K562 (cell line): ENCODE measurements around the gene SIGLEC6. TPM values are rescaled to one million over a fixed set of nuclear protein-coding genes. Genes with fewer than 3 reads are reported as not detected.

ENCODE experiments used
- GTF2E2 ChIP-seq: fragments of 200-800 bp; sonication (Bioruptor generic); IDR thresholded peaks from 2 replicates; pipeline ENCODE4 v1.6.1; 2016; ENCODE audit warnings: missing genetic modification characterization, missing compliant biosample characterization
- RREB1 ChIP-seq: fragments of 250-450 bp; sonication (Bioruptor Pico); IDR thresholded peaks from 2 replicates; pipeline ENCODE4 v1.4.0; 2020
- polyA plus RNA-seq, 8 experiments: library from polyadenylated mRNA; depleted of rRNA in 4 of 8; stranded (reverse) in 5 of 8; unstranded in 3 of 8; fragments of >200 nt; fragmentation: Nextera tagmentation in 2 of 8; fragmentation: Illumina TruSeq in 1 of 8; extraction: Ambion mirVana in 2 of 8; extraction: Trizol in 1 of 8; gene quantifications; 2 replicates each; pipeline versions ENCODE4 v1.2.1 to v1.2.3, GENCODE V29; 2011 to 2014; ENCODE audit warnings: inconsistent platforms in 1 of 8, missing spikeins in 1 of 8
- total RNA-seq, 7 experiments: library from RNA; depleted of rRNA in 6 of 7; stranded (reverse); fragments of >200 nt in 6 of 7; fragmentation: Illumina TruSeq in 2 of 7; extraction: Trizol in 2 of 7; gene quantifications; 2 replicates each; pipeline versions ENCODE4 v1.2.1 to v1.2.3, GENCODE V29; 2011 to 2021; ENCODE audit warnings: low replicate concordance in 1 of 7
- TF ChIP-seq, protein P1 (sequence below), 2 experiments: fragments of 450-650 bp; IDR thresholded peaks; 2 replicates each; pipeline ENCODE4 v1.6.1; 2016; ENCODE audit warnings: mild to moderate bottlenecking in 2 of 2, borderline replicate concordance in 1 of 2, low read depth in 1 of 2, moderate library complexity in 1 of 2

Gene SIGLEC6
- total and polyA plus RNA-seq, 9 of the 15 experiments (the other 6 are each of a cell fraction or from before 2014, with no cell fraction given): 0.03 to 17.5 (median 0.71) TPM

- TF ChIP-seq, protein P1, sequence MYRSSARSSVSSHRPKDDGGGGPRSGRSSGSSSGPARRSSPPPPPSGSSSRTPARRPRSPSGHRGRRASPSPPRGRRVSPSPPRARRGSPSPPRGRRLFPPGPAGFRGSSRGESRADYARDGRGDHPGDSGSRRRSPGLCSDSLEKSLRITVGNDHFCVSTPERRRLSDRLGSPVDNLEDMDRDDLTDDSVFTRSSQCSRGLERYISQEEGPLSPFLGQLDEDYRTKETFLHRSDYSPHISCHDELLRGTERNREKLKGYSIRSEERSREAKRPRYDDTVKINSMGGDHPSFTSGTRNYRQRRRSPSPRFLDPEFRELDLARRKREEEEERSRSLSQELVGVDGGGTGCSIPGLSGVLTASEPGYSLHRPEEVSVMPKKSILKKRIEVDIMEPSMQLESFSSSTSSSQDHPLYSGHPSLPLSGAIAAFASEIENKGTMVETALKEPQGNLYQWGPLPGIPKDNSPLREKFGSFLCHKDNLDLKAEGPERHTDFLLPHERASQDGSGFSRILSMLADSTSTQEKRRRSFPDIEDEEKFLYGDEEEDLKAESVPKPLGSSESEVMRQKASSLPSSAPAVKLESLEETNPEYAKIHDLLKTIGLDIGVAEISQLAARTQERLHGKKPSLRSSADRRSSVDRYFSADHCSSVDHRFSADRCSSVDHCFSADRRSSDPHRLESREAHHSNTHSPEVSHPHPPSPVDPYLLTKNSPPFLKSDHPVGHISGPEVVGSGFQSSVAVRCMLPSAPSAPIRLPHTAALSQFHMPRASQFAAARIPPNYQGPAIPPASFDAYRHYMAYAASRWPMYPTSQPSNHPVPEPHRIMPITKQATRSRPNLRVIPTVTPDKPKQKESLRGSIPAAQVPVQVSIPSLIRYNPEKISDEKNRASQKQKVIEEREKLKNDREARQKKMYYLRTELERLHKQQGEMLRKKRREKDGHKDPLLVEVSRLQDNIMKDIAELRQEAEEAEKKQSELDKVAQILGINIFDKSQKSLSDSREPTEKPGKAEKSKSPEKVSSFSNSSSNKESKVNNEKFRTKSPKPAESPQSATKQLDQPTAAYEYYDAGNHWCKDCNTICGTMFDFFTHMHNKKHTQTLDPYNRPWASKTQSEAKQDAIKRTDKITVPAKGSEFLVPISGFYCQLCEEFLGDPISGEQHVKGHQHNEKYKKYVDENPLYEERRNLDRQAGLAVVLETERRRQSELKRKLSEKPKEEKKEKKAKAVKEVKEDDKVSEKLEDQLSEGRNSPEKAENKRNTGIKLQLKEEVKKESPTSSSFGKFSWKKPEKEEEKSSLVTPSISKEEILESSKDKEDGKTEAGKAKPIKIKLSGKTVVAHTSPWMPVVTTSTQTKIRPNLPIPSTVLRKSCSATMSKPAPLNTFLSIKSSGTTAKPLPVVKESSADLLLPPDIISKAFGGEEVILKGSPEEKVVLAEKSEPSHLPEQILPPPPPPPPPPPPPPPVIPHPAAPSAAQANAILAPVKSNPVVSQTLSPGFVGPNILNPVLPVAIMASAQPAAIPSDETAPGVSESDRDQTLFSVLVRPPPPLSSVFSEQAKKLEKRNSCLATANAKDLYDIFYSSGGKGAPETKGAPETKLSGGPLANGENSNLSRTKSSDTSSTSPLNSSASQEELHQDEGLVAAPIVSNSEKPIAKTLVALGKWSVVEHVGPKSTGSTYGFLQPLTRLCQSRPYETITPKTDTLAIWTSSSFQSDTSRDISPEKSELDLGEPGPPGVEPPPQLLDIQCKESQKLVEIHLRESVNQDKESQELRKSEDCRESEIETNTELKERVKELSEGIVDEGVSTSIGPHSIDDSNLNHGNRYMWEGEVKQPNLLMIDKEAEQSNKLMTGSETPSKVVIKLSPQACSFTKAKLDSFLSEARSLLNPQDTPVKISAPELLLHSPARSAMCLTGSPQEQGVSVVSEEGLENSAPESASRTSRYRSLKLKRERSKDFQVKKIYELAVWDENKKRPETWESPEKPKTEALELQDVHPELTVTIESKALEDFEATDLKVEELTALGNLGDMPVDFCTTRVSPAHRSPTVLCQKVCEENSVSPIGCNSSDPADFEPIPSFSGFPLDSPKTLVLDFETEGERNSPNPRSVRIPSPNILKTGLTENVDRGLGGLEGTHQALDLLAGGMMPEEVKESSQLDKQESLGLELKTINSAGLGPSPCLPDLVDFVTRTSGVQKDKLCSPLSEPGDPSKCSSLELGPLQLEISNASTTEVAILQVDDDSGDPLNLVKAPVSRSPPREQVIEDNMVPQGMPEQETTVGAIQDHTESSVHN (IDR thresholded peaks at IDR 0.05; ENCODE audit: borderline replicate concordance in 1 of 2, low read depth in 1 of 2): no peak
- TF ChIP-seq GTF2E2 (no peak), RREB1 (CRISPR knock-in tag) (0 out of 2 replicates have a peak, but pooled peaks have one; percentile 71)
These were observed 17.4 kb upstream of the SIGLEC6 start (continued) for GRCh38 chr19:51548891-51549305.
